SK-N-SH treated with all-trans-retinoic acid at 6 μM for 48 hours (cell line): ENCODE data around the gene PODXL2.

Experiments
- ATAC-seq: fragments of 200-7000 bp; cut with Tn5 transposase; 3 replicates; pipeline ENCODE4 v1.9.1; 2020; ENCODE audit warnings: mild to moderate bottlenecking, moderate library complexity
- ARNTL ChIP-seq: fragments of 450-650 bp; formaldehyde crosslinking; IDR thresholded peaks from 2 replicates; pipeline ENCODE4 v1.5.0; 2020; ENCODE audit warnings: low read depth, mild to moderate bottlenecking, moderate library complexity, borderline replicate concordance
- BACH2 ChIP-seq: fragments of 250-450 bp; sonication (Bioruptor Pico); IDR thresholded peaks from 2 replicates; pipeline ENCODE4 v1.9.0; 2021; ENCODE audit warnings: mild to moderate bottlenecking, borderline replicate concordance
- ISL1 ChIP-seq: fragments of 250-450 bp; sonication (Bioruptor Pico); IDR thresholded peaks from 2 replicates; pipeline ENCODE4 v2.1.2; 2022; ENCODE audit warnings: mild to moderate bottlenecking, moderate library complexity
- OSR1 ChIP-seq: fragments of 250-450 bp; sonication (Bioruptor Pico); IDR thresholded peaks from 2 replicates; pipeline ENCODE4 v1.8.0; 2022; ENCODE audit warnings: moderate library complexity, mild to moderate bottlenecking, inconsistent platforms
- PPARA ChIP-seq: fragments of 250-450 bp; sonication (Bioruptor Pico); IDR thresholded peaks from 2 replicates; pipeline ENCODE4 v1.5.0; 2020; ENCODE audit warnings: mild to moderate bottlenecking, borderline replicate concordance
- TOX ChIP-seq: fragments of 250-450 bp; sonication (Bioruptor Pico); IDR thresholded peaks from 2 replicates; pipeline ENCODE4 v1.8.0; 2021; ENCODE audit warnings: mild to moderate bottlenecking, moderate library complexity, borderline replicate concordance
- ZC3H10 ChIP-seq: fragments of 250-450 bp; sonication (Bioruptor Pico); IDR thresholded peaks from 2 replicates; pipeline ENCODE4 v1.5.1; 2021; ENCODE audit warnings: mild to moderate bottlenecking, moderate library complexity
- ZFP3 ChIP-seq: fragments of 250-450 bp; sonication (Bioruptor Pico); IDR thresholded peaks from 2 replicates; pipeline ENCODE4 v1.5.0; 2020; ENCODE audit warnings: mild to moderate bottlenecking, moderate library complexity
- ZNF70 ChIP-seq: fragments of 450-650 bp; formaldehyde crosslinking; IDR thresholded peaks from 2 replicates; pipeline ENCODE4 v1.5.0; 2020; ENCODE audit warnings: mild to moderate bottlenecking, moderate library complexity

Gene PODXL2

DNA sequence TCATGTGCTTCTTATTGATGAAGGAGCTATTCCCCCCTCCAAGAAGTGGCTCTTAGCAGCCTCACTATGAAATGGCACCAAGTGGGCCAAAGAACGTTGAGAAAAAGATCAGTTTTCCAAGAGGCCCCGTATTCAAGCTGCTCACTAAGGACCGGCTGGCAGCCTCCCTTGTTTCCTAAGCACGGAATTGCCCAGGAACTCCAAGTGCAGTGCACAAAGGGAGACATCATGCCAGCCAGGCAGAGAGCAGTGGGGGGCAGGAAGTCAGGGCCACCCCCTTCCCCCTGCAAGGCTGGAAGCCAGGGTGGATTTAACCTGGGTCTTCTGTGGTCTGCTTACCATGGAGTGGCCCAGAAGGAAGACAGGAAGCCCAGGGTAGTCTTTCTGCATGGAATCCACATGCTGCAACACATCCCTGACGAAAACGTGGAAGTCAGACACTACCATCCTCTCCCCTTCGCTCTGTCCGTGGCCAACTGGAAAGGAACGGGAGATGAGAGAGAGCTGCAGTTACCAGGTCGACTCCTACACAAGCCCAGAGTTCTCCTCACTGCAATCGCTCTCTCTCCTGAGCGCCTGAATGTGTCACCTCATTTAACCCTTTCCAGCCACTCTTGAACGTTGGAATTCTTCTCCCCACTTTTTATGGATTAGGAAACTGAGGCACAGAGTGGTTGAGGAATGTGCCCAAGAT lies 93.3 kb downstream of the PODXL2 start:
- ATAC-seq = no peak
- TF ChIP-seq BACH2 (CRISPR knock-in tag) = no peak
- no peak for TF ChIP-seq ISL1 (CRISPR knock-in tag)
- no peak for TF ChIP-seq ARNTL (CRISPR knock-in tag)
- TF ChIP-seq PPARA = no peak
- TF ChIP-seq ZFP3 (CRISPR knock-in tag) = no peak
- no peak for TF ChIP-seq TOX
- no peak for TF ChIP-seq ZNF70
- TF ChIP-seq OSR1 (CRISPR knock-in tag) = no peak
- TF ChIP-seq ZC3H10 (CRISPR knock-in tag) = no peak
